Tibial artery (tissue), 4 donors: ENCODE data around the gene TPP1.

Experiments used
- DNase-seq, 2 donors: peaks; one replicate each; pipeline ENCODE4 v3.0.0-alpha.2; 2019
- H3K27ac ChIP-seq, 2 donors: fragments of 200-600 bp; sonication (generic) in 1 of 2; 1 replicate in 1 of 2; 2 replicates in 1 of 2; pipeline ENCODE4 v1.5.1; 2018 to 2019; ENCODE audit warnings: mild to moderate bottlenecking in 1 of 2
- H3K27me3 ChIP-seq, 2 donors: fragments of 200-600 bp; sonication (generic) in 1 of 2; one replicate each; pipeline versions ENCODE4 v1.5.1 to v1.6.0; 2016 to 2019
- H3K36me3 ChIP-seq, 3 donors: fragments of 200-600 bp; sonication (generic) in 2 of 3; one replicate each; pipeline ENCODE4 v1.5.1; 2016 to 2019; ENCODE audit warnings: mild to moderate bottlenecking in 2 of 3
- H3K4me1 ChIP-seq, 4 donors: fragments of 200-600 bp; sonication (generic) in 2 of 4; 1 replicate in 3 of 4; 2 replicates in 1 of 4; pipeline ENCODE4 v1.5.1; 2016 to 2019
- H3K4me3 ChIP-seq, 2 donors: fragments of 200-600 bp; sonication (generic) in 1 of 2; 1 replicate in 1 of 2; 2 replicates in 1 of 2; pipeline ENCODE4 v1.5.1; 2018 to 2019; ENCODE audit warnings: mild to moderate bottlenecking in 2 of 2
- H3K9me3 ChIP-seq, 3 donors: fragments of 200-600 bp; sonication (generic) in 1 of 3; one replicate each; pipeline ENCODE4 v1.5.1; 2016 to 2019
- intact Hi-C: fragments of 100-400 bp; cut with DNase I; formaldehyde crosslinking; loops from one replicate; pipeline ENCODE4 v1.15.0; 2023; ENCODE audit warnings: low total_unique reads
- TF ChIP-seq, protein P1 (sequence below), 2 experiments: fragments of 200-600 bp in 1 of 2; fragments of 450-650 bp in 1 of 2; IDR thresholded peaks; one replicate each; pipeline ENCODE4 v1.5.1; 2017 to 2019; ENCODE audit warnings: antibody characterized with exemption in 2 of 2, mild to moderate bottlenecking in 1 of 2, moderate library complexity in 1 of 2

TPP1 gene

DNA sequence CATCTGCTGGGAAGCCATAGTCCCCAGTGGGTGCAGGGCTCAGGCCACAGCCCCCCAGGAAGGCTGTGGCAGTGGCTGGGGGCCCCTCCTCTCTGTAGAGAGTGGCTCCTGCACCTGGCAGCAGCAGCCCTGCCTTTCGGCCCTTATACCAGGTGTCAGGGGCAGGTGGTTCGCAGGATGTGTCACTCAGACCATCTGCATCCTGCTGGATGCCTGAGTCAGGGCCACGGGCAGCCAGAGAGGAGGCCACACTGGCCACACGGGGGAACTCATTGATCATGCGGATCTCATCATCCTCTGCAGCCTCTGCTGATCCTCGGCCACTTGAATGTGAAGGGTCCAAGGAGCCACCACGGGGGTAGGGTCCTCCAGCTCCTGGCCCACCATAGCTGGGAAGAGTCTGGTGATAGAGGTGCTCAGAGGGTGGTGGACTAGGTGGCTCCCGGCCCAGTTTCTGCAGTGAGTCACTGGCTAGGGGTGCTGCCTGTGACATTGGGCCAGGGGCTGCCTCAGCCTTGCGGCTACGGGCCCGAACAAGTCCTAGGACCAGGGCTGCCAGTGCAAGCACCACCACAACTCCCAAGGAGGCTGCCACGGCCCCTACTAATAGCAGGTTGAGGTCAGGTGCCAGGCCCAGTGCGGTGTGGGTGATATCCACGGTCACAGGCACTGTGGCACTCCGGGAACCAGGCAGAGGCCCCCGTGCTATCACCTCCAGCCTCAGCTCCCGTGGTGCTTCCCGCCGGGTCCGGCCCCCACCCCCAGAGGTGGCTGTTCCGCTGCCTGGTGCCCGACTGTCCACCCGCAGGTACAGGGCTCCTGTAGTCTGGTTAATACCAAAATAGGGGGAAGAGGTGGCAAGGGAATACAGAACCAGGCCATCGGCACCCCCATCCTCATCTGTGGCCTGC, 3.3 kb upstream of the TPP1 start:
- intact Hi-C loops = no loop called here
- no peak for DNase-seq
- Histone ChIP-seq H3K4me3 (no peak overlapping the region), H3K9me3 (no peaks in the 10 kb centered on the region), H3K4me1 (peaks cover 0 to 18% (median 13%) of the 10 kb centered on the region in 4 donors), H3K36me3 (peaks cover 14 to 53% (median 48%) of the 10 kb centered on the region in 3 donors), H3K27ac (no peak overlapping the region), H3K27me3 (no peaks in the 10 kb centered on the region)
- TF ChIP-seq, protein P1, sequence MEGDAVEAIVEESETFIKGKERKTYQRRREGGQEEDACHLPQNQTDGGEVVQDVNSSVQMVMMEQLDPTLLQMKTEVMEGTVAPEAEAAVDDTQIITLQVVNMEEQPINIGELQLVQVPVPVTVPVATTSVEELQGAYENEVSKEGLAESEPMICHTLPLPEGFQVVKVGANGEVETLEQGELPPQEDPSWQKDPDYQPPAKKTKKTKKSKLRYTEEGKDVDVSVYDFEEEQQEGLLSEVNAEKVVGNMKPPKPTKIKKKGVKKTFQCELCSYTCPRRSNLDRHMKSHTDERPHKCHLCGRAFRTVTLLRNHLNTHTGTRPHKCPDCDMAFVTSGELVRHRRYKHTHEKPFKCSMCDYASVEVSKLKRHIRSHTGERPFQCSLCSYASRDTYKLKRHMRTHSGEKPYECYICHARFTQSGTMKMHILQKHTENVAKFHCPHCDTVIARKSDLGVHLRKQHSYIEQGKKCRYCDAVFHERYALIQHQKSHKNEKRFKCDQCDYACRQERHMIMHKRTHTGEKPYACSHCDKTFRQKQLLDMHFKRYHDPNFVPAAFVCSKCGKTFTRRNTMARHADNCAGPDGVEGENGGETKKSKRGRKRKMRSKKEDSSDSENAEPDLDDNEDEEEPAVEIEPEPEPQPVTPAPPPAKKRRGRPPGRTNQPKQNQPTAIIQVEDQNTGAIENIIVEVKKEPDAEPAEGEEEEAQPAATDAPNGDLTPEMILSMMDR (IDR thresholded peaks at IDR 0.05) = no peak

DNA sequence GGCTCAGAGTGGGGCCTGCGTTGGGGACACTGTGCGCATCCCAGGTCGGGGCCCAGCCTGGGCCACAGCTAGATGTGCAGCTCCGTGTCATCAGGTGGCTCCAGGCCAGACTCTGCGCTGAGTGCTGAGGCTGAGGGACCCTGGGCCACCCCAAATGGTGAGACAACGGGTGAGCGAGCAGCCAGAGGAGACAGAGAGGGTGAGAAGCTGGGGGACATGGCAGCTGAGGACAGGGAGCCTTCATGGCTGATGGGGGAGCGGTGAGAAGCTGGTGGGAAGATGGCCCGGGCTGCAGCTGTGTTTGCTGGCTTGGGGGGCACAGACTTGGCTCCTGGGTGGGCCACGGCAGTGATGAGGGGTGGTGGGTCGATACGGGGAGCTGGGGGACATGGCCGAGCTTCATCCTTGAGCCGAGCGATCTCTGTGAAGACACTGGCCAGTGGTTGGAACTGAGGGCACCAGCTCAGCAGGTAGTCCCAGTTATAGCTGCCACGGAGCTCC, 2.5 kb upstream of the TPP1 start:
- peaks cover 9 to 49% (median 41%) of the 10 kb centered on the region in 3 donors for H3K36me3 ChIP-seq
- intact Hi-C loops = no loop called here
- H3K9me3 ChIP-seq = no peaks in the 10 kb centered on the region
- TF ChIP-seq, protein P1 (IDR thresholded peaks at IDR 0.05) = no peak
- H3K27ac ChIP-seq = no peak overlapping the region
- no peak overlapping the region for H3K4me3 ChIP-seq
- no peak for DNase-seq
- H3K4me1 ChIP-seq = peaks cover 0 to 23% (median 16%) of the 10 kb centered on the region in 4 donors
- no peaks in the 10 kb centered on the region for H3K27me3 ChIP-seq

DNA sequence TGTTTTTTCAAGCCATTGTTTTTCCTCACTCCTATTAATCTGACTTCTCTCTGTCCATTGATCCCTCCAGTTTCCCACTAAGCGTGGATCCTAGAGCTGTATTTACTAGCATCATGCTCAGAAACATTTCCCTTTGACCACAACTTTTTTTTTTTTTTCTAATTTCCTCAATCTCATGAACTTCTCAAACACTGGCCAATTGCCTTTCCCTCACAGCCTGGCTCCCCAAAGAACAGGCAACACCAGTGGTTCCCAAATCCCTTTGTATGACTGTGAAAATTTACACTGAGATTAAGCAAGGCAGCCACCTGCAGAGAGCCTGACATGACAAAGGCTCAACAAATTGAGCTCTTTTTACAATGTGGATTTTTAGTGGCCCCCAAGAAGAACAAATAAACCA, 1.4 kb upstream of the TPP1 start:
- intact Hi-C loops = no loop called here

DNA sequence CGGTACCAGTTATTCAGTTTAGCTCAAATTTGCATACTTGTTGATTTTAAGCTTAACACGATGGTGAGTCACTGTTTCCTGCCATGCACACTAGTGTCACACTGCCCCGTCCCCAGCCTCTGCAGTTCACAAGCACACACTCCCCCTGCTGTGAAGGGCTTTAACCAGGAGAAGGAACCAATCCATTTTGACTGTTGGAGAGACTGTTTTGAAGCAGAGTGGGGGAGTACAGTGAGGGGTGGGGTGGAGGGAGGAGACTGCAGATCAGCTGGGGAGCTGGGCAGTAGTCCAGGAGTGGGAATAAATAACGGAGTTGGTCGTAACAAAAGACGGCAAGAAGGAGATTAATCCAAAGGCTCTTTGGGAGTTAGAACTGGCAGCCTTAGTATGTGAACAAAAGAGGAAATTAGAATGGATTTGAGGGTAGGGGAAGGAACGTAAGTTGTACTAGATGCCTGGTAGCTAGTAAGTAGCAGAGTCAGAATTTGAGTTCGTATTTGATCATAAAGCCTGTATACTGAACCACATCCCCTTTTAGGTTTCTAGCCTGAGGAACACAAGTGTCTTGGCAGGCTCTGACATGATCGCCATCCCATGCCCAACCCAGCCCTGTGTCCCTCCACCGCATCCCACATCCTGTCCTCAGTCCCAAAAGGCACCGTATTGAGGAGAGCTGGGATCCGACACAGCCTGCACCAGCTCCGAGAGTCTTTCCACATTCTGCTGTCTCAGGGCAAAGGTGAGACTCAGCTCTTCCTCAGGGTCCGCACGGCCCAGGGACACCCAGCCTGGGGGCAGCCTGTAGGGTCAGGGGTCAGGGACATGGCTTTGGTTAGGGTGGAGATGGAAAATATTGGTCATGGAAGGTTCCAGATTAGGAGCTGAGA, 862 bp downstream of the TPP1 start:
- Histone ChIP-seq H3K4me3 (peak overlapping the region; percentile 60 to 86), H3K4me1 (peaks cover 0 to 30% (median 17%) of the 10 kb centered on the region in 4 donors), H3K9me3 (no peaks in the 10 kb centered on the region), H3K27ac (peak overlapping the region; percentile 84 to 96), H3K27me3 (no peaks in the 10 kb centered on the region), H3K36me3 (peaks cover 8 to 37% (median 22%) of the 10 kb centered on the region in 3 donors)
- TF ChIP-seq, protein P1 (IDR thresholded peaks at IDR 0.05) = peak in 1 of 2 experiments; percentile 9
- DNase-seq = peak; percentile 55 to 73
- intact Hi-C loops = no loop called here

More for the DNA sequence above, 1.4 kb upstream of the TPP1 start:
- peaks cover 6 to 49% (median 33%) of the 10 kb centered on the region in 3 donors for H3K36me3 ChIP-seq
- TF ChIP-seq, protein P1 (IDR thresholded peaks at IDR 0.05) = no peak
- H3K4me1 ChIP-seq = peaks cover 0 to 23% (median 16%) of the 10 kb centered on the region in 4 donors
- H3K4me3 ChIP-seq = no peak overlapping the region
- no peaks in the 10 kb centered on the region for H3K27me3 ChIP-seq
- no peak overlapping the region for H3K27ac ChIP-seq
- no peaks in the 10 kb centered on the region for H3K9me3 ChIP-seq
- no peak for DNase-seq

DNA sequence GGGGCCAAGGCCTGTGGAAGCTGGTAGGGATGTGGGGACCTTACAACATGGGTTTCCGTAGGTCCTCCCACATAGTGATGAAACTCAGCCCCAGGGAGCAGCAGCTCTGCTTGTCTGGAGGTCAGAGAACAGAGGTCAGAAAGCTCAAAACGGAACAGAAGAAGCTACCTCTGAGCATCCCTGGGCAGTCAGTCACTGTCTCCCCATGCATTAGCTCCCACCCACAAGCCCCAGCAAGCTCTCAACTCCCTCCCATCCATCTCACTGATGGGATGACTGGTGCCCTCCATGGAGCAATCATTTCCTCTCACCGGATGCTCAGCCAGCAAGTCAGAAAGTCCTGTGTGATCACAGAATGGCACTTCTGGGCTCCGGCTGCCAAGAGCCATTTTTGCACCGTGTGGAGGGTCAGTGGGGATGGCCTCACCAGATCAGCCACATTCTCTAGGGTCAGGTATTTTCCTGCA, 1.9 kb downstream of the TPP1 start:
- Histone ChIP-seq H3K27ac (peak overlapping the region; percentile 40 to 96), H3K27me3 (no peaks in the 10 kb centered on the region), H3K4me3 (peak overlapping the region in 1 of 2 donors; percentile 86), H3K36me3 (peaks cover 8 to 28% (median 15%) of the 10 kb centered on the region in 3 donors), H3K4me1 (peaks cover 0 to 37% (median 22%) of the 10 kb centered on the region in 4 donors), H3K9me3 (no peaks in the 10 kb centered on the region)
- intact Hi-C loops = no loop called here
- DNase-seq = peak in 1 of 2 donors; percentile 50
- TF ChIP-seq, protein P1 (IDR thresholded peaks at IDR 0.05) = no peak
